HepG2 (cell line): ENCODE measurements around the gene BATF3. TPM values are rescaled to one million over a fixed set of nuclear protein-coding genes. Genes with fewer than 3 reads are reported as not detected.

ENCODE experiments used
- ATAC-seq: fragments of 200-7000 bp; cut with Tn5 transposase; 3 replicates; pipeline ENCODE4 v1.9.1; 2020; ENCODE audit warnings: mild to moderate bottlenecking, moderate library complexity
- BruUV-seq: library from RNA; stranded (reverse); fragments of 400-500 nt; replicated peaks from 2 replicates; lab custom pipeline; 2021; lab: Mats Ljungman, UMichigan
- CTCF ChIA-PET: fragments of 300-600 bp; formaldehyde crosslinking; extraction: SDS; loops from one replicate; lab custom pipeline; 2021; ENCODE audit warnings: low total read pairs, inconsistent platforms, low intra/inter-chr PET ratio; lab: Yijun Ruan, JAX
- POLR2A ChIA-PET: fragments of 350-600 bp; sonication (Branson Sonifier 250); formaldehyde crosslinking; loops from one replicate; lab custom pipeline; 2020; ENCODE audit warnings: antibody characterized with exemption, inconsistent platforms; lab: Yijun Ruan, JAX
- DNase-seq: peaks from one replicate; pipeline ENCODE4 v3.0.0-alpha.2; 2015; ENCODE audit warnings: low spot score
- FAIRE-seq: peaks from 3 replicates; lab custom pipeline; 2011; peaks lifted over from hg19 to GRCh38; lab: Jason Lieb, UNC
- H2AFZ ChIP-seq: one replicate; pipeline ENCODE4 v1.6.1; 2011; ENCODE audit warnings: low read length, inconsistent platforms
- H3K27ac ChIP-seq: fragments of 300-600 bp; 3 replicates; pipeline ENCODE4 v1.8.0; 2011; ENCODE audit warnings: mixed run types, mild to moderate bottlenecking, mixed read lengths, low read length, inconsistent platforms; ENCODE audit not compliant: insufficient read depth; ENCODE audit errors: extremely low read length
- H3K27me3 ChIP-seq, 2 experiments: fragments of 200-600 bp in 1 of 2; 2 replicates in 1 of 2; 3 replicates in 1 of 2; pipeline versions ENCODE4 v1.6.0 to v1.8.0; 2011; ENCODE audit warnings: low read length in 2 of 2, mild to moderate bottlenecking in 2 of 2, moderate library complexity in 2 of 2, inconsistent platforms in 1 of 2; ENCODE audit not compliant: insufficient read depth in 2 of 2, control insufficient read depth in 1 of 2
- H3K36me3 ChIP-seq, 2 experiments: fragments of 200-600 bp in 1 of 2; replicated peaks in 1 of 2; 2 replicates in 1 of 2; 3 replicates in 1 of 2; pipeline versions ENCODE4 v1.5.1 to v1.8.0; 2011; ENCODE audit warnings: low read length in 2 of 2, inconsistent platforms in 1 of 2; ENCODE audit not compliant: insufficient read depth in 2 of 2, control insufficient read depth in 1 of 2
- H3K4me1 ChIP-seq: 2 replicates; pipeline ENCODE4 v1.5.1; 2012; ENCODE audit warnings: low read length, inconsistent platforms; ENCODE audit not compliant: insufficient read depth
- H3K4me2 ChIP-seq: 2 replicates; pipeline ENCODE4 v1.6.0; 2011; ENCODE audit warnings: low read depth, low read length, inconsistent platforms
- H3K4me3 ChIP-seq, 3 experiments: fragments of 200-600 bp in 1 of 3; sonication (generic), shearing (Covaris generic) in 1 of 3; replicated peaks in 1 of 3; 2 replicates each; pipeline ENCODE4 v1.5.1; 2011 to 2016; ENCODE audit warnings: low read length in 3 of 3, inconsistent platforms in 2 of 3, low read depth in 2 of 3, mild to moderate bottlenecking in 2 of 3, control low read depth in 1 of 3, mixed read lengths in 1 of 3; ENCODE audit not compliant: insufficient read depth in 1 of 3
- H3K79me2 ChIP-seq: one replicate; pipeline ENCODE4 v1.6.1; 2011; ENCODE audit warnings: low read length, inconsistent platforms; ENCODE audit not compliant: insufficient read depth
- H3K9ac ChIP-seq: 2 replicates; pipeline ENCODE4 v1.6.0; 2011; ENCODE audit warnings: mild to moderate bottlenecking, low read depth, low read length, inconsistent platforms; ENCODE audit not compliant: insufficient read depth
- H3K9me3 ChIP-seq: 2 replicates; pipeline ENCODE4 v1.5.1; 2012; ENCODE audit warnings: mild to moderate bottlenecking, low read length
- H4K20me1 ChIP-seq: 2 replicates; pipeline ENCODE4 v1.6.0; 2011; ENCODE audit warnings: inconsistent platforms, mild to moderate bottlenecking, low read length, moderate library complexity; ENCODE audit not compliant: insufficient read depth
- GZF1 ChIP-seq: sonication (generic); formaldehyde crosslinking; IDR thresholded peaks from 2 replicates; pipeline ENCODE4 v1.5.1; 2020; ENCODE audit warnings: mild to moderate bottlenecking, missing genetic modification reagents
- MBNL3 ChIP-seq: fragments of 250-450 bp; sonication (Bioruptor Pico); conservative IDR thresholded peaks from 2 replicates; pipeline ENCODE4 v1.8.0; 2022; ENCODE audit warnings: mild to moderate bottlenecking, inconsistent platforms
- MIXL1 ChIP-seq: IDR thresholded peaks from 2 replicates; pipeline ENCODE4 v1.6.1; 2016
- MLLT10 ChIP-seq: sonication (generic); formaldehyde crosslinking; IDR thresholded peaks from 2 replicates; pipeline ENCODE4 v1.4.0; 2020; ENCODE audit warnings: missing genetic modification reagents
- NONO ChIP-seq, 2 experiments: fragments of 450-650 bp in 1 of 2; sonication (generic) in 1 of 2; formaldehyde crosslinking in 1 of 2; IDR thresholded peaks in 1 of 2; conservative IDR thresholded peaks in 1 of 2; 2 replicates each; pipeline versions ENCODE4 v1.6.1 to v1.8.0; 2017 to 2022; ENCODE audit warnings: mild to moderate bottlenecking in 1 of 2, missing genetic modification reagents in 1 of 2, moderate library complexity in 1 of 2
- PRDM10 ChIP-seq: sonication (generic); formaldehyde crosslinking; IDR thresholded peaks from 2 replicates; pipeline ENCODE4 v1.4.0; 2020; ENCODE audit warnings: low read depth, missing genetic modification reagents
- TBL1XR1 ChIP-seq: fragments of 150-350 bp; IDR thresholded peaks from 2 replicates; pipeline ENCODE4 v1.6.1; 2014; ENCODE audit warnings: borderline replicate concordance, low read length; ENCODE audit not compliant: partially characterized antibody
- TCF7 ChIP-seq: sonication (generic); IDR thresholded peaks from 2 replicates; pipeline ENCODE4 v1.6.1; 2016; ENCODE audit warnings: antibody characterized with exemption, low read depth
- THAP11 ChIP-seq: IDR thresholded peaks from 2 replicates; pipeline ENCODE4 v1.6.1; 2016; ENCODE audit warnings: missing biosample characterization, missing genetic modification reagents
- ZBTB25 ChIP-seq: IDR thresholded peaks from 2 replicates; pipeline ENCODE4 v1.6.1; 2018; ENCODE audit warnings: missing genetic modification reagents
- ZNF17 ChIP-seq: sonication (generic); formaldehyde crosslinking; IDR thresholded peaks from 2 replicates; pipeline ENCODE4 v1.5.0; 2020; ENCODE audit warnings: mild to moderate bottlenecking, missing genetic modification reagents
- WGBS: methylation state at CpG from one replicate; pipeline ENCODE4 v1.1.6; 2017; ENCODE audit warnings: low lambda C conversion rate; 5-methylcytosine and 5-hydroxymethylcytosine counted together
- in situ Hi-C: cut with HindIII; loops from 2 replicates; pipeline ENCODE4 v1.10.0; 2017; ENCODE audit warnings: low pct_unique_long_range_greater_than_20kb; ENCODE audit not compliant: extremely low pct_ligation_motif_present
- intact Hi-C: fragments of 100-400 bp; cut with micrococcal nuclease; formaldehyde crosslinking; loops from one replicate; pipeline ENCODE4 v1.10.0; 2022; ENCODE audit not compliant: unreplicated experiment
- polyA plus RNA-seq, 8 experiments: library from polyadenylated mRNA; depleted of rRNA in 3 of 8; stranded (reverse) in 7 of 8; unstranded in 1 of 8; fragments of >200 nt; fragmentation: Illumina TruSeq in 4 of 8; extraction: Trizol in 4 of 8; gene quantifications; 2 replicates each; pipeline versions ENCODE4 v1.2.1 to v1.2.3, GENCODE V29; 2011 to 2016; ENCODE audit warnings: low read depth in 4 of 8, missing spikeins in 1 of 8, mixed read lengths in 1 of 8; ENCODE audit not compliant: insufficient read depth in 1 of 8
- total RNA-seq, 5 experiments: library from RNA; depleted of rRNA; stranded (reverse); fragments of >200 nt; fragmentation: Illumina TruSeq; extraction: Trizol; gene quantifications; 2 replicates each; pipeline ENCODE4 v1.2.3, GENCODE V29; 2016; ENCODE audit warnings: low read depth in 1 of 5

The BATF3 gene
- total and polyA plus RNA-seq, 2 of the 13 experiments (the other 11 are each of a cell fraction or from before 2014, with no cell fraction given), result 0.13 TPM; not detected in 1

GRCh38 chr1:212666116-212666775, 33.4 kb downstream of the BATF3 start:
- POLR2A ChIA-PET, result no interaction called here
- no peak overlapping the region for H3K4me3 ChIP-seq

More at GRCh38 chr1:212666116-212666775, 33.4 kb downstream of the BATF3 start:
- no peaks in the 10 kb centered on the region for H3K36me3 ChIP-seq
- no peaks in the 10 kb centered on the region for H3K9me3 ChIP-seq
- intact Hi-C loops (loop anchor here (5.0 kb wide), 1 partner anchor 331 kb away; no protein-coding TSS in a partner anchor), in situ Hi-C loops (loop anchor here (5.0 kb wide), 1 partner anchor 116 kb away; no protein-coding TSS in a partner anchor)
- WGBS, result 41% methylated on average over 9 of the region's 10 CpGs
- DNase-seq, result no peak
- no TSS peak for BruUV-seq
- peaks cover 34% of the 10 kb centered on the region for H3K4me1 ChIP-seq
- H3K27me3 ChIP-seq, result peaks cover 2 to 26% of the 10 kb centered on the region in 2 experiments; a peak in 4 of 5 replicates
- H3K27ac ChIP-seq, result no peak overlapping the region
- no peak for TF ChIP-seq PRDM10 (CRISPR knock-in tag)
- TF ChIP-seq GZF1, result no peak
- no peak for TF ChIP-seq MIXL1 (CRISPR knock-in tag)
- TF ChIP-seq TCF7, result no peak
- TF ChIP-seq THAP11 (CRISPR knock-in tag), result no peak
- no peak for TF ChIP-seq ZBTB25 (CRISPR knock-in tag)
- no peak for TF ChIP-seq MLLT10 (CRISPR knock-in tag)
- no peak for TF ChIP-seq TBL1XR1
- TF ChIP-seq NONO (IDR thresholded peaks at IDR 0.05), result no peak
- no peak for TF ChIP-seq NONO (CRISPR knock-in tag; conservative IDR thresholded peaks at IDR 0.05)
- TF ChIP-seq MBNL3 (CRISPR knock-in tag), result no peak
- TF ChIP-seq ZNF17 (CRISPR knock-in tag), result no peak
- no peak overlapping the region for H3K4me2 ChIP-seq
- no peak for ATAC-seq
- no peaks in the 10 kb centered on the region for H3K79me2 ChIP-seq
- no peak for FAIRE-seq
- H4K20me1 ChIP-seq, result no peaks in the 10 kb centered on the region
- CTCF ChIA-PET, result interaction anchor here (0.9 to 1.9 kb wide), 4 partner anchors 36 to 329 kb away, joined by 3 to 31 read pairs (median 6); no protein-coding TSS in a partner anchor
- no peak overlapping the region for H2AFZ ChIP-seq
- no peak overlapping the region for H3K9ac ChIP-seq
